Hippocampal formation (tissue), 2 donors: ENCODE measurements around the gene PTPRM.

Source experiments
- DNase-seq, 2 donors: peaks; one replicate each; lab custom pipeline; 2025; lab: John Stamatoyannopoulos, UW

PTPRM gene

DNA sequence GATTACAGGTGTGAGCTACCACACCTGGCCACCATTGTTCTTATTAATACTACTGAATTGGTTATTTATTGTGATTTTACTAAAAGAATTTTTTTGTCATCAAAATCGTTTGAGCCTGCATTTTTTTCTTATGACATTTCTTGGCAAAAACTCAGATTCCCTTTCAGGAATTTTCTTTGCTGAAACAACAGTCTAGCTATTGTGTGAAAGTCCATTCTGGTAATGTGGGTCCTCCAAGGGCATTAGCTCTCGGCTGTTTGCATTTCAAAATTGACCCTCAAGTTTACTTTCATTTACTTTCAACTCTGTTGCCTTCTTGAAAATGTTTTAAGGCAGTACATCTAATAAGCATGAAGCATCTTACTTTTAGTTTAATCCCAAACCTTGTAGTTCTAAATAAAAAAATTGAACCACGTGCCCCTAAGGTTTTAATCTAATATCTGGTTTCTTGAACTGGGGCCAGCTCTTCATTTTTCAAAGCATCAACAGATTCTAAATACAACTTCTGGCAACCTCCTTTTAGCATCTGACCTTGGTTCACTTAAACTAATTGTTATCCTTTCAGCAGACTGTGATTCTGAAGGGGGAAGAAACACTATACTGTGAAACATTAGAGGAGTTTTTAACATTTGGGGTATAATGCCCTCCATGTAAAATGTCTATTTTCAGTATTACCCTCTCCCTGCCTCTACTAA is 716.9 kb downstream of the PTPRM start:
- DNase-seq, result no peak

DNA sequence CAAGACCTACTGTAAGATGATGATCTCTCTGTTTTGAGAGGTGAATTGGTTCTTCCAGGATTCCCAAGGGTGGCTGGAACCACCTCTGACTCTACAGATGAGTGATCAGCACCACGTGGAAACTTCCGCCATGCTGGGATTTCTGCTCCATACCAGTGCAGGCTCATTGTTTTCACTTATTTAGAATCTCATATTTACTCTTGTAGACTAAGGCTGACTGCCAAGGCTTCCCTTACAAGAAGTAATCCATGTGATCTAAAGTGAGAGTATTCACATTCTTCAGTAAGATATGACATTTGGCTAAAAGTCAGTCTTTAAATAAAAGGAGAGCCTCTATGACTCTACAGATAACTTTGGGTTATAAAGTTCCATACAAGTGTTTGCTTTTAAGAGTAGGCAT is 719.2 kb downstream of the PTPRM start:
- DNase-seq, result no peak

DNA sequence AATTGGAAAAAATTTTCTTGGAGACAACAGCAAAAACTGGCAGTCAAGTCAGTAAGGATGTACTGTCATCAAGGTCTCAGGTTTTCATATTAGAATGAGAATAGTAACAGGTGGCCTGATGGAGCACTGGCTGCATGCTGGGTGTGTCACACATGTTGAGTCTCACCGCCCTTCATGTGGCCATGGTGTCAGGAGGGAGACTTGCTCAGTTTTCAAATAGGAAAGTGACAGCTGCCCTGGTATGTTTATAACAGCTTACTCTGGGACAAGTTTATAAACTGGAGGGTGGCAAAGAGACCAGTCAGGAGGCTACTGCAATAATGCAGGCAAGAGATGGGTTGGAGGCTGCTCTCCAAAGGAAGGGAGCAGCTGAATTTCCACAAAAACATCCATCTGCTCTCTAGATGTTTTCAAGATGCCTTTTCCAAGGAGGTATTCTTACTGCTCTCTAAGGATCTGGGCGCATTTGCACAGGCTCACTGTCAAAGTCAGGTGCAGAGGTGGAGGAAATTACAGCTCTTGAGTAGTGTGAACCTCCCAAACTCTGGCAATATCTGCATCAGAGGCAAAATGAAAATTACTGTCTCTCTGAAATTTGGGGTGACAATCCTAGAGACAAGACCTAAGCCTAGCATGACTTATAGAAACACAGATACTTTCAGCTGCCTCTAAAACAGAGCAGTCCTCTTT is 720.2 kb downstream of the PTPRM start:
- DNase-seq, result no peak

DNA sequence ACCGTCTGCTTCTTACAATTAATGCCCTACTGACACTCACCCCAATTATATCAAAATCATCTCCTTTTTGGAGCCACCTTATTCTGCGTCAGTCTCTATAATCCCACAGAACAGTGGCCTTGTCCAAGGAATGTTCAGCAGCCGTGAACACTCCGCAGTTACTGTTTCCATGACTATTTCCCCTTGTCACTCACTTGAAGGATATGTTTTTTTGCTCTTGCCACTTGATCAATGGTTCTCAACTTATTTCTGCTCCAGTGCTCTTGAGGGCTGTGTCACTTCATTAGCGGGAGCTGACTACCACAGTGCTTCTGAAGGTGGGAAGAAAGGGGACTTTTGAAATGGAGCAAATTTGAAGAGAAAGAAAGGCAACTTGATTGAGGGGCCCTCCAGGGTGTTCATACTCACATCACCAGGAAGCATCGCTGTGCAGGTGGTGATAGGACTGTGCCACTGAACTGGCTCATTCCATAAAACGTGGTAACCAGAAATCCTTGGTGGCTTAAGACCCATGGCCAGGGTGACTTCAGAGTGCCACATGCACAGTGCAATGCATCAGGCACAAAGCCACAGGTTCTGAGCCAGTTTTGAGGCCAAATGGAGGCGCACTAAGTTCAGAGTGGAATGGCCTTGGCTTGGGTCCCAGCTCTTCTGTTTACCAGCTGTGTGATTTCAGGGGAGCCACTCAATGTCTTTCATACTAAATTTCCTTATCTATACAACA is 721.5 kb downstream of the PTPRM start:
- no peak for DNase-seq

DNA sequence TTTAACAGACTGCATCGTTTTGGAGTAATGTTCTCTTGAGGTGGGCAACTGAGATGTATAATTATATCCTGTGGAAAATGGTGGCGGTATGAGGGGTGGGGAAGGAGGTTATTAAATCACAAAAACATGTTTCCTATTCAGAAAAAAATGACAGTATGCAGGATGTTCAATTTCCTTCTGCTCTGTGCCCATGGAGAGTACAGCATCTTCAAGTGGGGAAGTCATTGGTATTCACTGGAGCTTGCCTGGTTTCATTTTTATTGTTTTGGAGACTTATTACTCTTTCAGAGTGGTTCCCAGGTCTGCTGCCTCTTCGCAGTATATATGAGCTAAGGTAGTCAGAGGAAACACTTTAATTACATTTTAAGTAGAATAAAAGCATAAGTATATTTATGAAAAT is 723.3 kb downstream of the PTPRM start:
- no peak for DNase-seq

DNA sequence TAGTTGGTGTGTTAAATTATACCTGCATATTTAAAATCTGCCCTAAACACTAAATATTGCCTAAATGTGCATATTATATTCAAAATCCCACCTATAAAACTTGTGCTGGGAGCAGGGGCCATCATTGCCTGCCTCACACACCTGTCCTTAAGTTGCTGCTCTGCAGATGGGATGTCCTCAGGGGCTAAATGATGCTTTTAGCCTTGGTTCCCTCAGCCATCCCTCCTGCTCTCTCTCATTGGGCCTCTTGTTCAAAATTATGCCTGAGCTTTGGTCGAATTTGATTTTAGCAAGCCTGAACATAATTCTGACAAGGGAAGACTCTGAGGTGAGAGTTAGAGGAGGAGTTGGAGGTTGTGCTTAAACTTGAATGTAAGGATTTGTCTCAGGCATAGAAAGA is 723.8 kb downstream of the PTPRM start:
- DNase-seq, result no peak

DNA sequence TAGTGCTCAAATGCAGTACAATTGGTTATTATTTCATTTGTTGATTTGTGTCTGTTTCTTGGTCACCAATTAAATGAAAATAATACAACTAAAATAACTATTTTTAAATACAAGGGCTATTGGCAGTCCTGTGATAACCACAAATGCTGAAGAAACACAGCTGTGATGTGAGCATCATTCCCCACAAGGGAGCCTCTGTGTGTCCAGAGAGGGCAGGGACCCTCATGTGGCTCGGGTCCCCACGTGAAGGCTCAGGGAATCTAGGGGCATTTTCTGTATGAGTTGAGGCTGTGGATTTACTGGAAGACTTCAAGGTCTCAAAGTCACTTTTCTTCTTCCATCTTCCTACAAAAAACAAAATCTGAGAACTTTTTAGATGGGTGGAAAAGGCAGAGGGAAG is 726.1 kb downstream of the PTPRM start:
- DNase-seq, result no peak

DNA sequence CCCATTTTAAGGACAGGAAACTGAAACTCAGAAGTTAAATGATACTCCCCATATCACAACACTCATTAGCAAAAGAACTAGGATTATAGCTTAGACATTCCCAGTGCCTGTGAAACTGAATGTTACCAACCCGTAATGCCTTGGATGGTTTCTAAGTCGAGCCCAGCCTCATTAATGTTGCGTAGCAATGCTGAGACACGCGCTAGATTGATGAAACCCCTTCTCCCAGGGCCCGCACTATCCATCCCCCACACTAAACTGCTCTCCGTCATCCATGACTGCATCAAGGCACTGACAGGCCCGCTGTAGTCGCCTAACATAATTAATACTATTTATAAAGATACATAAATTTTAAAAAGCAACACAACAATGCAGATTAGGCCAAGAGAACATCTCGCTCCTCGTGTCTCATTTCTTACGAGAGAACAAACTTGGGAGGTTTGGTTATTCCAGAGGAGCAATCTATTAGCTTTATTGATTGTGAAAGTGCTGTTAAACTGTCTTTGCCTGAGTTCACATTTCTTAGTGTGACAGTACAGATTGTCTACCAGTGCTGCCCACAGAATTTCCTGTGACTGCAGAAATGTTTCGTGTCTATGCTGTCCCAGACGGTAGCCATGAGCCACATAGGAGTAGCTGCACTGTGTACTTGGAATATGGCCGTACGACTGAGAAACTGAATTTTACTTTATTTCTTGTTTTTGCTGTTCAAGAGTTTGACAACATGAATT is 729.9 kb downstream of the PTPRM start:
- no peak for DNase-seq

DNA sequence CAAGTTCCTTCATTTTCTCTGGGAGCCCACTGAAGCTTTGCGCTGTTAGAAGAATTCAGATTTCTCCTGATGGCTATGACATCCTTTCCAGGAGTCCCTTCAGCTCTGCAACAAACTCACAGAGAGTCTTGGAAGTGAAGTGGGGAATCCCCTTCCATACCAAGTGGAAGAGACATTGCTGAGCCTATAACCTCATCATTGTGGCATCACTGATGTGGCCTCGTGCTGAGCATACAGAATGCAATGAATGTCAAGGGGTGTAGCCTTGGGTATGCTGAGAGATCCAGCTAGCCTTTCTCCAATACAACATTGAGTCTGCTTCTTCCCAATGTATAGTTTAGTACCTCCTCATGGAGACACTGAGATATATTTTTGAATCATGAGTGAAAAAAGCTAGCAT is 731.1 kb downstream of the PTPRM start:
- DNase-seq, result no peak

DNA sequence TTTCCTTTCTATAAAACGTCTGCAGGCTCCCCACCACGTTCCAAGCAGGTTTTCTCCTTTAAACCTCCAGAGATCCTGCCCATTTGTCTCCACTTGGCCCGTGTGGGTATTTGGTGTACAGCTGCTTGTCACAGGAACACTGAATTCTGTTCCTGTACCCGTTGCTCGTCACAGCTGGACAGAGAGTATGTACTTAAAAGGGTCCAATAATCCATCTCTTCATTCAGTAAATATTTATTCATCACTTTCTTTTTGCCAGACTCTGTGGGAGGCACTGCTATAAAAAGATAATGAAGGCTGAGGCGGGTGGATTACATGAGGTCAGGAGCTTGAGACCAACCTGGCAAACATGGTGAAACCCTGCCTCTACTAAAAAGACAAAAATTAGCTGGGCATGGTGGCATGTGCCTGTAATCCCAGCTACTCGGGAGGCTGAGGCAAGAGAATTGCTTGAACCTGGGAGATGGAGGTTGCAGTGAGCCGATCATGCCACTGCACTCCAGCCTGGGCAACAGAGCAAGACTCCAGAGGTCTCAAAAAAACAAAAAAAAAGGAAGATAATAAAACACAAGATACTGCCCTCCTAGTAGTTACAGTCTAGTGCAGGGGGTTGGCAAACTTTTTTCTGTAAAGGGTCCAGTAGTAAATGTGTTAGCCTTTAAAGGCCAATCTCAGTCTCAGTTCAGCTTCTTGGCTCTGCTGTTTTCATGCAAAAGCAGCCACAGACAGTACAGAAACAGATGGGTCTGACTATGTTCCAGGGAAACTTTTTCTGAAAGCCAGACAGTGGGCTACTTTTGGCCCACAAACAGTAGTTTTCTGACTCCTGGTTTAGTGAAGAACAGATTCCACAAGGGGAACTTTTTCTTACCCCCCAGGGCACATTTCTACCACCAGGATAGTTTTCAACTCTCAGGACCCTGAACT is 732.2 kb downstream of the PTPRM start:
- no peak for DNase-seq

DNA sequence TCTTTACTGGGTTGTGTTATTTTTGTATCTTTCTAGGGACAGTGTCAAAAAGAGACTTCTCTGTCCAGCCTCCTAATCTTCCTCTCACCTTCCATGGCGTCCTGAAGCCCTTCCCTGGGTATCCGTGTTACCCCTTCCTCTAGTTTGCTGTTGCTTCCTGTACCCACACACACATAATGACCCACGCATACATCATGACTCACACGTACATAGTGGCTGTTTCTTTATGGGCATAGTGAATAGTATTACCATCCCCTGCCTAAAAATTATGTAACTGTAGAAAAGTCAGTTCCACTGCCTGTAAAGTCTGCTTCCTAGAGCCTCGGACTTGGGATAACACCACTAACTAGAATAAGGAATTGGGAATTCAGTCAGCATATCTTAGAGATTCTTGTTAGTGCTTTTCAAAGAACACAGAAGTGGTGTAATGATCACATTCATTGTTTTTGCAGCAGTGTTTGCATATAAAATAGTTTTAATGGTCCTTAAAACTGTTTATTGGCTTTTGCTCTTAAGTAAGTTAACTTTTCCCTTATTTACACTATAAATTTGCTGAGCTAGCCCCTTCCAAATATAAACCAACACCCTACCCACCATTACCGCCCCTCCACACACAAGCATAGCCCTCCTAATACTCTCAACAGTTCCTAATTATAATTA is 733.8 kb downstream of the PTPRM start:
- no peak for DNase-seq

DNA sequence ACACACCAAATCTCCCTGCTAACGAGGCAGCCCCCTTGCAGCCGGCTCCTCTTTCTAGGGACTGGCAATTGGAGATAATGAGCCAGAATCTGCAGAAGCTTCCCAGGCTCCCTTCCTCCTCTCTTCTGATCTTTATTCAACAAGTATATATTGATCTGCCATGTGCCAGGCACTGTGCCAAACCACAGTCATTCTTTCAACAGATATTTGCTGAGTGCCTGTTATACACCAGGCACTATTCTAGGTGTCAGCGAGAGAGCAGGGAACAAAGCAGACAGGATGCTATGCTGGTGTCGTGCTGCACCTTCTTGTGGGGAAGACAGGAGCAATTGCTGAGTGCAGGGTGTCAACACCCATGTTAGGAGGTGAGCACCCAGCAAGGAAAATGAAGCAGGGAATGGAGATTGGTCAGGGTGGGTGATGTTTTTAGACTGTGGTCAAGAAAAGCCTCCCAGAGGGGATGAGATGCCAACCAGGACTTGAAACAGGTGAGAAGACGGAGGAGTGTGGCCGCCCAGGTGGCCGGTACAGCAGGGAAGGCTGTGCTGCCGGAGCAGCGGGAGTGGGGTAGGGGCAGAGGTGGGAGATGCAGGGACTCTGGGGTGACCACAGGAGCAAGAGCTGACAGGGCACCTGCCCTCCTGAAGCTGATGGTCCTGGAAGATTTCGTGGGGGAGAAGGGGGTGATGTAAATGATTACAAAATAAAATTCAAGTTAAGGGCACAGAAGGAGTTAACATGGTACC is 734.5 kb downstream of the PTPRM start:
- no peak for DNase-seq

DNA sequence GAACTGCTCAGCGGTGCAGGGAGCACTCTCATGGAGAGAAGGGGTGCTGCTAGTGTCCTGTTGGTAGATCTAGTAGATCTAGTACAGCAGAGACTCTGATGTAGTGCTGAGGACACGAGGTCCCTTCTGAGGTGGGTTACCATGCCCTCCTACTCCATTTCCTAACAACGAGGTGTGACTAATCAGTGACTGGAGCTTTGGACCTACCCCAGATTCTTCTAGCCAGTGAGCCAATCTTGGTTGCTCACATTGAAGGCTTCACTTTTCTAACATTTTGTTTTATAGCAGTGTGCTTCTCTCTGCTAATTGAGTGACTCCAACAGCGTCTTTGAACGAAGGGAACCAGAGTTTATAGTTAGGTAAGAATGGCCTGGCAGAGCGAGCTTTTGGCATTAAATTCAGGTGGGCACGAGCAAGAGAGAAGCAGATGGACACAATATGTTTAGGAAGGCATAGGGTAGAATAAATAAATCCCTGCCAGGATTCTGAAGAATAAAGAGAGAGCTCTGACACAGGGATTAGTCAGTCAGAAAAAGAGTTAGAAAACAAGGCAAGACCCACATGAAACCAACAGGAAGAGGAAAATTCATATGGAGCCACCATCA is 736.1 kb downstream of the PTPRM start:
- DNase-seq, result no peak

DNA sequence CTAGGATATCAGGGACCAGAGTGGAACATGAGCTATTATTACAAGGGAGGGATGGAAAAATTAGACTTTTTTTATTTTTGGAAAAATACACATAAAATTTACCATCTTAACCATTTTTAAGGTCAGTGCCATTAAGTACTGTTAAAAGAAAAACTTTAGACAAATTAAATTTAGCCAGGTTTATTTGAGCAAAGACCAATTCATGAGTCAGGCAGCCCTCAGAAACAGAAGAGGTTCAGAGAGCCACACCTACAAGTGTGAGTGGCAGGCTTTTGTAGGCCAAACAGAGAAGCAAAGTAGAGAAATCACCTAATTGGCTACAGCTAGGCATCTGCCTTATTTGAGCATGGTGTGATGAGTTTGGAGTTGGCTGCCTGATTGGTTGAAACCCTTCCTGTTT is 740.8 kb downstream of the PTPRM start:
- DNase-seq, result no peak

DNA sequence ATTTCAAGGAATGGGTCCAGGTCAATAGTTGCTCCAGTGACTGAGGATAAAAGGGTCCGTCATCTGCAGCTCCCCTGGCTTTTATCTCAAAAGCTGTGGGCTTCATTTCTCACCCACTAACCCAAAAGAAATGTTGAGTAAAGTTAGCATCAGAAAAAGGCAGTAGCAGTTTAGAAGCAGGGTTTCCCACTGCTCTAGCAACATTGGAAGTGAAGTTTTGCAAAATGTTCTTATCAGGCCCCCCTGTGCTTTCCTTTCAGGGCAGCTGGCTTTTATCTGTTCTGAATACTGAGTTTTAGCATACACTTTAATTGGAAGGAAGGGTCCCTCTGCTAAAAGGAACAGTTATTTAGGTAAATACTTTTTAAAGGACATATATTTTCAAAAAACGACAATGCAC is 745.9 kb downstream of the PTPRM start:
- DNase-seq, result no peak

DNA sequence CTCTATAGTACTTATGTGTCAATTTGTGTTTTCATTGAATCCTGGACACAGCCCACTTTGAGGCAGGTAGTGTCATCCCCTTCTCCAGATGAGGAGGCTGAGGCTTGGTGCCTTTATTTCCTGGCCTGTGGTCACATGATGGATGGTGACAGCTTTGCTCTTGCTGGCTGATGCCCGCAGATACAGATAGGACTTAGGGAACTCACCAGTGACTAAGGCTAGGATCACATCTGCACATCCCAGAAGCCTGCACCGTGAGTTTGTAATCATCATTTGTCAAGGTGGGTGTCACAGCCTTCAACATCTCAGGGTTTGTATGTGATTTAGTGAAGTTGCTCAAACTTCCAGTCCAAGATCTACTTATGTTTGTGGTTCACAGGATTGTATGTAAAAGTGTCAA is 747.0 kb downstream of the PTPRM start:
- DNase-seq, result no peak

DNA sequence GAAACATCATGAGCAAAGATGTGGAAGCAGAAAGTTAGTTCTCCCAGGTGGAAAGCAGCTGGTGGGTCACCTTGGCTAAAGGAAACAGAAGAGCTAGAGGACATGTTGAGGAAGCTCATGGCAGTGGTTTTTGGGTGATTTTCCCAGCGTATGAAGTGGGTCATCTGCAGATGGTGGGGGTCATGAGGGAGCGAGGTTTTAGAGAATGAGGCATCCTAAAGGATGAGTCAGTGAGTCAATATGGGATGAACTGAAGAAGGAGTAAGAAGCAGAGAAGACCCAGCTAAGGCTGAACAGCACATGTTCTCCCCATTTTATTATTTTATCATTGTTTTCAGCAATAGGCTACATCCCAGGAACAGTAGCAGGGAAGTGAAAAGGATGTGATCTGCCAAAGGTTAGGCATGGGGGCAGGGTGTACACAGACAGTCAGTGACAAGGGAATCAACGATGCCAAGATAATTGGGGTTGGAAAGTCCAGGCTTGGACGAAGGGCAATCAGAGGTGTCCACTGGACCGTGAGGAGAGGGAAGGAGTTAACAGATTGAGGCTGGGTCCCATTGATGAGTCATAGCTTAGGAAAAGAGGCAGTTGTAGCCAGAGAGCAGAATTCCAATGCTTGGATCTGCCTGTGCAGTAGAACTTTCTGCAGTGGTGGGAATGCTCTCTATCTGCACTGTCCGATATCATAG is 752.8 kb downstream of the PTPRM start:
- no peak for DNase-seq

DNA sequence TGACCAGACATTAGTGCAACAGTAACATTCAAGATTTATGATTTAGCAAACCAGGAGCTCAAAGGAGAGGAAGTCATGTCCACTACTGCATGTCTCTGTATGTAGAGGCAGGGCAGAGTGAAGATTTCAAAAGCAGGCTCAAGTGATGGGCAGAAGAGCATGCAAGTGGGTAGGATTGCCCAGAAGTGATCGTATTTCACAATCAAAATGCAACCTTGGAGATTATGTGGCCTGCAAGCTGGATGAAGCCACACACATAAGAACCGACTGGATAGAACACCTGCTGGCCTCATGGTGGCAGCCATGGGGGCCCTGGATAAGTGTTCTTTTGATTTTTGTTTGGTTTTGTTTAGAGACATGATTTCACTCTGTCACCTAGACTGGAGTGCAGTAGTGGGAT is 755.4 kb downstream of the PTPRM start:
- DNase-seq, result no peak
